Measurements from ENCODE around the gene EYA3. TPM values are rescaled to one million over a fixed set of nuclear protein-coding genes. Genes with fewer than 3 reads are reported as not detected.
A peak's percentile ranks its signal among the peaks of the same experiment; 100 is the strongest.

The EYA3 gene
- total RNA-seq, 1 experiment from 2014 or later, result 5.2 TPM

DNA sequence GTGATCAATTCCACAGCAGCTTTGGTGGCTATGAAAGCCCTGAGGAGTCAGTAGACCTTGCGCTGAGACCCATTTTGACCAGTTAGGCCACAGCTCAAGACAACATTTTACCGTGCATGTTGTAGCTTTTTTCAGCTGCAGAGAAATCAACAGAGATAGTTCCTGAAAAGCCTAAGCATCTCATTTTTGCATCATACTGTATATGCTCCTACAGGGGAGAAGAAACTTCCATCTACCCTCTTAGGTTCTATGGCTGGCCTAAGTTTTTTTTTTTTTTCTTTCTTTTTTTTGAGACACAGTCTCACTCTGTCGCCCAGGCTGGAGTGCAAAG is 24.8 kb upstream of the EYA3 start:
- DNase-seq (ENCODE audit: extremely low read depth, low read depth), result no peak

DNA sequence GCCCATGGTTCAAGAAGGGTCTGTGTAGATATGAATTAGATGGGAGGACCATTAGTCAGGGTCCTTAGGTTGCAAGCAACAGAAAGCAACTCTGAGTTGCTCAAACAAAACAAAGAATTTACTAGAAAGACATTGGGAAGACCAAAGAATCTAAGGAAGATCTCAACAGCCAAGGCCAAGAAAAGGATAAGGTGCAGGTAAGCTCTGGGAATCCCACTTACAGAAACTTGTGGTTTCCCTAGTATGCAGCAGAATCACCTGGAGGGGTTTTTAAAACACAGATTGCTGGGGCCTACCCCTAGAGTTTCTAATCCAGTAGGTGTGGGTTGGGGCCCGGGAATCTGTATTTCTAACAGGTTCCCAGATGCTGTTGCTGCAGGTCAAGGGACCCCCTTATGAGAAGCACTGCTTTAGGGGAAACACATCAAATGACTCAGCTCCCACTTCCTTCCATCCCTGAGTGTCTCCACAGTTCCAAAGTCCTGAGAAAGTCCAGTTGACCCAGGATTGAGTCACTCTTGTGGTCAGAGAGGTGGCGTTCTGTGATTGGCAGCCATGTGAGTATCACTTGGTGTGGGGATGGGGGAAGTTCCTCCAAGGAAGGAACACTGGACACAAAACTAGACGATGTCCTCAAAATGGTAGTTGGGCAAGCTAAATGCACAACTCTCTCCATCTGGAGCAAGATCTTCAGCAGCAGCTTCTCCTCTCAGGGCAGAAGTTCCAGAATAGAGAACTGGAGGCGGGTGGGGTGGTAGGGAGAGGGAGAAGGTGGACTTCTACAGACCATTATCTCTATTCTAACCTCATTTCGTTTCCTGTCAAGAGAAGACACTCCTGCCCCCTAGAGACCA is 24.2 kb upstream of the EYA3 start:
- no peak for DNase-seq (ENCODE audit: extremely low read depth, low read depth)

DNA sequence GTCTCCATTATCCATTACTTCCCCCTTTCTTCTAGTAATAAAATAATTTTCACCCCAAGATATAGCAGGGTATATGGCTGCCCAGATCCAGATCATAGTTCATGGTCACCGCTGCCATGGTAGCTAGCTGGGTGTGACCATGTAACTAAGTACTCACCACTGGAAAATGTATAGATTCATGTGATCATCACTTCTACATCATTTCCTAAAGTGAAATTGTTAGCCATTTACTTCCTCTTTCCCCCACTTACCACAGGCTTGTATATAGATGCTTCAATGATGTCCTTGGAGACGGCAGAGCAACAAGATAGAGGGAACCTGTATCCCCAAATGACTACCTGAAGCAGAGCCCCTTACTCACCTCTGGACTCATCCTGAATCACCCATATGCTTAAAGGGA is 22.7 kb upstream of the EYA3 start:
- DNase-seq (ENCODE audit: extremely low read depth, low read depth), result no peak

DNA sequence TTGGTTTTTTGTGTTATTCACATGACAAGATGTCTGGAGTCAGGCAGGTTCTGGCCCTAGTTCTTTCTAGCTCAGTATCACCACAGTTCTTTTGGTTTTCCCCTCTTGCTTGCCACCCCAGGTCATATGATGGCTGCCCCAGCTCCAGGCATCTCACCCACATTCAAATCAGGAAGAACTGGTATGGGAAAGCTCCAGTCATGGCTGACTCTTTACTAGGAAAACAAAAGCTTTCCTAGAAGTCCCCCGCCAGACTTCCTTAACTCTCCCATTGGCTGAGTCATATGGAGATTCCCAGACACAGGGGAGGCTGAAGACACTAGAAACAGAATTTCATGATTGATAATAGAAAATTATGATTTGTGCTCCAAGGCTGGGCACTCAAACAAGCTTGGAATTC is 22.1 kb upstream of the EYA3 start:
- no peak for DNase-seq (ENCODE audit: extremely low read depth, low read depth)

DNA sequence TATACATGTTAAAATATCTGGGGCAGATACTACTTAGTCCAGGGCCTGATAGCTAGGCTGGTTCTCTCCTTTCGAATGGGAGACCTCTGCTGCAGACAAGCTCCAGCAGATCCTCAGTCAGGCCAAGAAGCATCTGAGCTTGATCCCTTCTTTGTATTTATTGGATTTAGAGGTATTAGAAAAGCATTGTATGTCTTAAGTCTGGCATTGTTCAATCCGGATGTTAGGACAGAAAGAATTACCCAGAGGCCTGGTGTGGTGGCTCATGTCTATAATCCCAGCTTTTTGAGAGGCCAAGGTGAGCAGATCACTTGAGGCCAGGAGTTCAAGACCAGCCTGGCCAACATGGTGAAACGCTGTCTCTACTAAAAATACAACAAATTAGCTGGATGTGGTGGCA is 21.2 kb upstream of the EYA3 start:
- no peak for DNase-seq (ENCODE audit: extremely low read depth, low read depth)

DNA sequence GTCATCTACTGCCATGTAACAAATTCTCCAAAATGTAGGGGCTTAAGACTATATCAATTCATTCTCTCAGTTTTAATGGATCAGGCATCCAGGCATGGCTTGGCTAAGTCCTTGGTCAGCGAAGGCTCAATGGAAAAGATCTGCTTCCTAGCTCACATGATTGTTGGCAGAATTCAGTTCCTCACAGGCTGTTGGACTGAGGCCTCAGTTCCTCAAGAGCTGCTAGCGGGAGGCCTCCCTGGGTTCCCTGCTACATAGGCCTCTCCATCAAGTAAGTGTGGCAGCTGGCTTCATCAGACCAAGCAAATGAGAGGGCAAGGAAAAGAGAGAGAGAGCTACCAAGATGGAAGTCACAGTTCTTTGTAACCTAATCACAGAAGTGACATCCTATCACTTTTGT is 19.6 kb upstream of the EYA3 start:
- no peak for DNase-seq (ENCODE audit: extremely low read depth, low read depth)

DNA sequence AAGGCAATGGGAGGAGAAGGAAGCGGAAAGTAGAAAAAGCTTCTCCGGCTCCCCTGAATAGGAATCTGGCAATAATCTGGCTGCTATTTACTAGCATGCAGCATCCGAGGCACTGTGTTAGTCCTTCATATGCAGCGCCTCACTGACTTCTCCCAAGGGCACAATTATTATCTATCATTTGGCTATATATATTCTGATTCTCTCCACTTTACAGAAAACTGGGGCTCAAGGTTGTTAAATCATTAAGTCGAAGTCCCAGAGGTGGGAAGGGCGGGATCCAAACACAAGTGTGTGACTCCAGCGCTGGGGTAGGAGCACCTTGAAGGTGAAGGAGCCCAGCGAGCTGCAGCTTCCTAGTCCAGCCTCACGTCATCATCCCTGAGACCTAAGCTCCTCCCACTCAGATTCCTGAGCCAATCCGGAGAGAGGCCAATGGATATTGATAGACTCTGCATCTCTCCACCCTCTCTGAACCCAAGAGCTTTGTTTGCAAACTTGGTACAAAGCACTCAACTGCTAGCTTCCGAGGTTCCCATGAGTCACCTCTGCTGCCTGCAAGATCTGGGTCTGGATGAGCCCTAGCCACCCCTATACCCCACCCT is 16.6 kb upstream of the EYA3 start:
- DNase-seq (ENCODE audit: extremely low read depth, low read depth), result peak; percentile 43

DNA sequence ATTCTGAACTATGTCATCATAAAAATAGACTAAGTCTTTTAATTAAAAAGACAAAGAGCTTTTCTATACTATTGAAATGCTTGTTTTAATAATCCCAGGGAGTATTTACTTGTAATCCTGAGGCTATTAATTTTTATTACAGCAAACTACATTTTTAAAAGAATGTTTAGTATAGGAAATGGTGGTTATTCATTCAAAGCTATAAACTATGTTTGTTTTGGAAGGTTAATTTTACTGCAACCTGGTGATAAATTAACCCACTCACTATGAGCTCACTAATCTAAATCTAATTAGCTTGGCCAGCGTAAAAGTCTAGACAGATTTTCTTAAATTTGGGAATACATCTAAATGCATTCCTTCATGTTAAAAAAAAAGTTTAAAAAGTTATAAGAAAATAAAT is 13.8 kb upstream of the EYA3 start:
- DNase-seq (ENCODE audit: extremely low read depth, low read depth), result no peak

DNA sequence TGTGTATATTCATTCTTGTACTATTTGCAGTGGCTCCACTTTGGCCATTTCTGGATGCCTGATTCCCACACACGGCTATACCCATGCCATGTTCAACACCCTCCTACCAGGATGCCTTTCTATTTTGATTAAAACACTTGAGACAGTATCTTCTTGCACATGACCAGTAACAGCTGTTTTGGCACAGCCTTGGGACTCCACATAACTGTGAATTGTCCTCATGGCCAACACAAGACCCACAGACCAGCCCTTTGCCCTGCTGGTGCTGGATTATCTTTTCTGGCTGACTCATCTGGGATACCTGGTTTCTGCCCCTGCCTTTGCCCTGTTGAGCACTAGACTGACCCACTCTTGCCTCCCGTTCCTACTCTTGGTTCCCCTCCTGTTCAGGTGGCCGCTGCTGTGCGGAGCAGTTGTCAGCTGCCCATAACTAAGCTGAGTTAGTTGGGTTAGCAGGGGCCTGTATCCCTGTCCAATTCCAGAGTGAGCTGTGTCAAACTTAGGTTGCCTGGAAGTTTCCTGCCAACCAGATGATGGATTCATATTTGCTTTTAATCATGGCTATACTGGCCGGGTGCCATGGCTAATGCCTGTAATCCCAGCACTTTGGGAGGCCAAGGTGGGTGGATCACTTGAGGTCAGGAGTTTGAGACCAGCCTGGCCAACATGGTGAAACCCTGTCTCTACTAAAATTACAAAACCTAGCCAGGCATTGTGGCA is 10.8 kb upstream of the EYA3 start:
- DNase-seq (ENCODE audit: extremely low read depth, low read depth), result no peak

DNA sequence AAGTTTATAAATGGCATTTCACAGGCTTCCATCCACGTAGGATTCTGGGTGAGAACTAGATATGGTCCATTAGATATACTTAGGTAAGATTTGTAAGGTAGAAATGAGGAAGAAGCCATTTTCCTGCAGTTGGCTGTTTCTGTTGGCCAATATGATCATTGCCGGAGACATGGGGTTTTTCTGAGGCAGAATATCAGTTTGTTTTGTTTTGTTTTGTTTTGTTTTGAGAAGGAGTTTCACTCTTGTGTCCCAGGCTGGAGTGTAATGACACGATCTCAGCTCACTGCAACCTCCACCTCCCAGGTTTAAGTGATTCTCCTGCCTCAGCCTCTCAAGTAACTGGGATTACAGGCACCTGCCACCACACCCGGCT is 8.7 kb upstream of the EYA3 start:
- no peak for DNase-seq (ENCODE audit: extremely low read depth, low read depth)

DNA sequence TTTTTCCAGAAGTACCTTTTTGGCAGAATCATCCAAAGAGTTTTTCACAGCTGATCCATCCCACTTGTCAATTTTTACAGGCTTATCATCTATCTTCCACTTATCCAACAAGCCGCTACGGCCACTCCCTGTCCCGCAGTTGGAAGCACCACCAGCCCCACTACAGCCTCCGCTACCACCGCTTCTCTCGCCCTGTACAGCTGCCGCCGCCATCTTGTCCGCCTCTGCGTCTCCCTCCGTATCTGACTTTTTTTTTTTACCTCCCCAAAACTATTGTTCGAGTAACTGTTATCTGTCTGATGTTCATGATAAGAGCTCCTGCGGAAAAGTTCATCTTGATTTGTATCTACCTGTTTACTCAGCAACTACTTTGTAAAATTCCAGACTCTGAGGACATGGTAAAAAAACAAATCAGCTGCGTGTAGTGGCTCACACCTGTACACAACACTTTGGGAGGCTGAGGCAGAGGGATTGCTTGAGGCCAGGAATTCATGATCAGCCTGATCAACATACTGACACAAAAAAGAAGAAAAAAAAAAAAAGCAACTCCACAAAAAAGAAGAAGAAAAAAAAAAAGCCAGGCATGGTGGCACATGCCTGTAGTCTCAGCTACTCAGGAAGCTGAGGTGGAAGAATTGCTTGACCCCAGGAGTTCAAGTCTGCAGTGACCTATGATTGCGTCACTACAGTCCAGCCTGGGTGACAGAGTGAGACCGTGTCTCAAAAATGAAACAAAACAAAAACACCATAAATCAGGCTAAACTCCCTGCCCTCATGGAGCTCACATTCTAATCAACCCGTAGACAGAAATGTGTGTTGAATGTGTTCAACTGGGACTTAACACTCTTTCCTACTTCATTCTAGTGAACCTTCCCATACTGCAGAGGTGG is 8.0 kb upstream of the EYA3 start:
- no peak for DNase-seq (ENCODE audit: extremely low read depth, low read depth)

DNA sequence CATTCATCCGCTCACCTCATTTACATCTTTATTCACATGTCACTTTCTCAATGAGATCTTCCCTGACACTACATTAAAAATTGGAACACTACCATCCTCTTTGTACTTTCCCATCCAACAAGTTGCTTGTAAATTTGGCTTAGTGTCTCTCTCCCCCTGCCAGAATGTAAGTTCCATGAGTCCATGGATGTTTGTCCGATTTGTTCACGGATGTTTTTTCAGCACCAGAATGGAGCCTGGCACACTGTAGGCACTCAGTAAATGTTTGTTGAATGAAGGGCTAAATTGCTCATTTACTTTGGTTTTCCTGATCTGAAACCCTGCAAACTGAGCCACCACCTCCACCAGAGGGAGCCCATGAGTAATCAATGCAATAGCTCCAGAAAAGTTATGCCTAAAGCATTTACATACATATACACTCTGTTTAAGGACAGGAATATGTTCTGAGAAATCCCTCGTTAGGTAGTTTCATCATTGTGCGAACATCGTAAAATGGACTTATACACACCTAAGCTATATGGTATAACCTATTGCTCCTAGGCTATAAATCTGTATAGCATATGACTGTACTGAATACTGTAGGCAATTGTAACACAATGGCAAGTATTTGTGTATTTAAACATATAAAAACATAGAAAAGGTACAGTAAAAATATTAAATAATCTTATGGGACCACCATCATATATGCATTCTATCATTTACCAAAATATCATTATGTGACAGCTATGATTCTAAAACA is 2.8 kb upstream of the EYA3 start:
- peak; percentile 58 for DNase-seq (ENCODE audit: extremely low read depth, low read depth)

DNA sequence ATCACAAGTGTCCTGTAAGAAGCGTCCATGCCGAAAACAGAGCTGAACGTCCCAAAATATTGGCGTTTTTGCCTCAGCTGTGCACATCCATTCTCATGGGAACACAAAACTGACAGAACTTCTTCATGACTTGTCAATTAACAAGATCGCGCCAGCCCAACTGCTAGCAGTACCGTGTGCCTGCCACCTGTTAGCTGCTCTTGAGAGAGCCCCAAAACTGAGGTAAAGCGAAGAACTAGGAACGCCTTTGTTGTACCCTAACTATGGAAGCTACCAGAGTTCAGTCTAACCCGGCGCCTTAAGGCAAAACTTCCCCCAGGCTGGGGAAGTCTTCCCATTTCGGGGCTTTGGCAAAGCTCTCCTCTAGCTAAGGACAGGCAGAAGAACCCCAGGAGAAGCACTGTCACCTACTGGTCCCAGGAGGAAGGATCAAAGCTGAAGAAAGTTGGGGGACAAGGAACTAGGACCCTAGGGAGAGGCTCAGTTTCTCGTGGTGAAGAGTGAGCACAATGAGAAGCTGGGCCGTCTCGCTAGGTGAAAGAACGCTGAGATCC is 719 bp downstream of the EYA3 start:
- DNase-seq (ENCODE audit: extremely low read depth, low read depth), result no peak

DNA sequence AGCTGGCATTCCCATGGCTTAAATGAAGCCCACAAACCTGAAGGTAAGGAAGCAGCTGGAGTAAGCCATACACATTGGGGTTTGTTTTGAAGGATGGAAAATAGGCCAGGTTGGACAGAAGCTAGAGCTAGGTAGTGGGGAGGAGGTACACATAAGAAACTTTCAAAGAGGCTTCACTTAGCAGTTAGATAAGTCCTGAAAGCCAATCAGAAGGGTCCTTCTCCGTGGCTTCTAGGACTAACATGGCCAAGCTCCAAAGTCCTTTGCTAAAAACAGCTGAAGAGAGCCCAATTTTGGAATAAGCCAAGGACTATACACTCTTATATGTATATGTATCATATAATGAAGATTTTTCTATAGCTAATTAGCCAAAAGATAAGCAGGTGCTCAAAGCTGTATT is 1.8 kb downstream of the EYA3 start:
- no peak for DNase-seq (ENCODE audit: extremely low read depth, low read depth)

DNA sequence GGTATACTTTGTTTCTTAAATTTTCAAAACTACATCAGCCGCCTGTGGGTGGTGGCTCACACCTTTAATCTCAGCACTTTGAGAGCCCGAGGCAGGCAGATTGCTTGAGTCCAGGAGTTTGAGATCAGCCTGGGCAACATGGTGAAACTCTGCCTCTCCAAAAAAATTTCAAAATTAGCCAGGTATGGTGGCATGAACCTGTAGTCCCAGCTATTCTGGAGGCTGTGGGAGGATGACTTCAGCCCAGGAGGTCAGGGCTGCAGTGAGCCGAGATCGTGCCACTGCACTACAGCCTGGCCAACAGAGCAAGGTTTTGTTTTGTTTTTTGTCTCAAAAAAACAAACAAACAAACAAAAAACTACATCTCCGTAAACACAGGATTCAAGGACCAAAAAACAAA is 3.3 kb downstream of the EYA3 start:
- DNase-seq (ENCODE audit: extremely low read depth, low read depth), result no peak

DNA sequence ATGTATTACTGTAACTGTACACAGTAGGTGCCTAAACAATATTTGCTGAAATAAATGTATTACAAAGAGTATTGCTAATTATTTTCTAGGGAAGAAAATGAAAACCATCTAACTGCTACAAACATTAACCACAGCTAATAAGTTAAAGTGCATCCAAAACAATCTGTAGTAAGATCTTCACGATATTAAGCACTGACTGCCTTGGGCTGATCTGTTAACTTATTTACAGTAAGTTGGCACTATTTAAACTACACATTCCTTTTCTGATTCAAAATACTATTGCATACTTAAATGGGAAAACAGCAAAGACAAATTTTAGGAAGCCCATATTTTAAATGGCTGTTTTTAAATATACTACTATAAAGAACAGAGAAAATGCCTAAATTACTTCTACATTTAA is 4.5 kb downstream of the EYA3 start:
- DNase-seq (ENCODE audit: extremely low read depth, low read depth), result no peak

DNA sequence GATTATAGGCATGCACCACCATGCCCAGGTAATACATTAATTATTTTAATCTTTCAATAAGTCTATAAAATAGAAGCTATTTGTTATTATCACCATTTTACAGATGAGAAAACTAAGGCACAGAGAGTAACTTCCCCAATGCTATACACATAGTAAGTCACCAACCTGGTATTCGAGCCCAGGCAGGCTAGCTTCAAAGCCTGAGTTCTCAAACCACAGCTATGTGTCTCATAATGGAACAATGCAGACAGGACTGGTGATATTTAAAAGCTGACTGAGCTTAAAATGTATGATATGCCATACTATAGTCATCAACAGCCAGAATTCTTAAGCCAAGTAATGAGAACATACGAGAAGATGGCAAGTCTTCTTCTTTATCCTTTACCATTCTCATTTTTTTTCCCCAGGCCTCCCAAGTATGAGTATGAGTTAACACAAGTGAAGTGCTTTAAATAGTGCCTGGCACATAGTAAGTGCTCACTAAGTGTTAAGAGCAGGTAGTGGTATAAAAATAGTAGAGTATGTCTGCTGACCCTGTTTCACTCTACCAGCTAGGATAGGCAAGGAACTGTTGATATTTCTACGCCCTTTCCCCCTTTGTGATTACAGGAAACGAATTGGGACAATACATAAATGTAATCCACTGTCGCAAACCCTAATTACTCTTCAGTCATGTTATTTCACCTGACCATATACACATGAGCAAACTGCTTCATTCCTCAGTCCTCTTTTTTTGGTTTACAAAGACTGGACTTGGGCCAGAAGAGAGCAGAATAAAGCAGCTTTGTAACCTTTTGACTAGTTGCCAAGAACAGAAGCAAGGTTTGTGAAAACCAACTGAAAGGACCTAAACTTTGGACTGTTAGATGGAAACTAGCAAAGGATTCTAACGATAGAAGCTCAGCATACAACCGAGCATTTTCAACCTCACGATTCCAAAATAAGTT is 9.5 kb downstream of the EYA3 start:
- no peak for DNase-seq (ENCODE audit: extremely low read depth, low read depth)

DNA sequence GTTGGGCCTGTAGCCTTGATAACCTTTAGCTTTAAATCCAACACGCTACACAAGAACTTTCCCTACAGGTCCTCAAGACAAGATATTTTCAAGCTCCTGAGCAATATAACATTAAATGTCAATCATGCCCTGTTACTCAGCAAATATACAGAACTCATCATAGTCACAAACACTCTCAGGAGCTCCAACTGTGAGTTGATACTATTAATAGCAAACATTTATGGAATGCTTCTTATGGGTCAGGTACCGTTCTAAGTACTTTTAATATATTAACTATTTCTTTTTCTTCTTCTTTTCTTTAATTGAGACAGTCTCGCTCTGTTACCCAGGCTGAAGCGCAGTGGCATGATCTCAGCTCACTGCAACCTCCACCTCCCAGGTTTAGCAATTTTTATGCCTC is 10.1 kb downstream of the EYA3 start:
- DNase-seq (ENCODE audit: extremely low read depth, low read depth), result no peak

Data from NCI-H460 (cell line).